GM10847 (cell line): ENCODE data around the gene MEIS2.

Source experiments
- POLR2A ChIP-seq: IDR thresholded peaks from 2 replicates; pipeline ENCODE4 v1.6.1; 2011; ENCODE audit not compliant: insufficient read length; ENCODE audit errors: extremely low read depth

MEIS2 gene

DNA sequence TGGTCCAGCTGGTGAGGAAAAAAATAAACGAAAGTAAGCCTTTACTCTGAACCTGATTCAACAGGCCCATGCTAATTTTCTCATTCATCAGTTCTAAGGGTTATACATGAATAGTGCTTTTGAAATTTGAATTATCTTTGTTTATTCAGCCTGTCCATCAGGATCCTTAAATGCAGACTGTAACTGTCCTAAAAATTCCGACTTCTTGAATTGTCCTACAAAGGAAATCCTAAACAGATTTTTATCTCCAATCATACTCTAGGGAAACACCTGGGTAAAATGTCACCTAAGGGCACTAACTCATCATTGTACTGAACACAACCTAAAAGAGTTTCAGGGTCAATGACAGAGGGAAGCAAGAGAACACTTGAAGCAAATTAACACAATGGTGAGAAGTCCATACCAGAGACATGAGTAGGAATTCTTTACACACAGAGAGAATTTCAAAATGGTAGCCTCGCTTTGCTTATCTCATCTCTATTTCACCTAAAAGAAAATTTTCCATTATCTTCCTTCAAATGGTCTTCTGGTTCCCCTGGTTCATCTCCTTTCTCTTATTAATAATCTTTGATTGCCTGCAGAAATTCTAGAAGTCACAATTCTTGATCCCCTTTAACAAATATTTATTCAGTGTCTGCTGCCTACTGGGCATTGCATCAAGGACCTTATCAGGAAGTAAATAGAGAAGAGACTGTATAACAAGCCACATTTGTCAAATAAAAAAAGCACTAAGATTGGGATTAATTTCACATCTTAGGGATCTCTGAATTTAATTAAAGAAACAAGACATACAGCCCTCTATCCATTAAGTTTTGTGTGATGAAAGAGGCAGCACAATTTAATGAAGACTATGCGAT is 182.7 kb downstream of the MEIS2 start:
- TF ChIP-seq POLR2A = no peak

DNA sequence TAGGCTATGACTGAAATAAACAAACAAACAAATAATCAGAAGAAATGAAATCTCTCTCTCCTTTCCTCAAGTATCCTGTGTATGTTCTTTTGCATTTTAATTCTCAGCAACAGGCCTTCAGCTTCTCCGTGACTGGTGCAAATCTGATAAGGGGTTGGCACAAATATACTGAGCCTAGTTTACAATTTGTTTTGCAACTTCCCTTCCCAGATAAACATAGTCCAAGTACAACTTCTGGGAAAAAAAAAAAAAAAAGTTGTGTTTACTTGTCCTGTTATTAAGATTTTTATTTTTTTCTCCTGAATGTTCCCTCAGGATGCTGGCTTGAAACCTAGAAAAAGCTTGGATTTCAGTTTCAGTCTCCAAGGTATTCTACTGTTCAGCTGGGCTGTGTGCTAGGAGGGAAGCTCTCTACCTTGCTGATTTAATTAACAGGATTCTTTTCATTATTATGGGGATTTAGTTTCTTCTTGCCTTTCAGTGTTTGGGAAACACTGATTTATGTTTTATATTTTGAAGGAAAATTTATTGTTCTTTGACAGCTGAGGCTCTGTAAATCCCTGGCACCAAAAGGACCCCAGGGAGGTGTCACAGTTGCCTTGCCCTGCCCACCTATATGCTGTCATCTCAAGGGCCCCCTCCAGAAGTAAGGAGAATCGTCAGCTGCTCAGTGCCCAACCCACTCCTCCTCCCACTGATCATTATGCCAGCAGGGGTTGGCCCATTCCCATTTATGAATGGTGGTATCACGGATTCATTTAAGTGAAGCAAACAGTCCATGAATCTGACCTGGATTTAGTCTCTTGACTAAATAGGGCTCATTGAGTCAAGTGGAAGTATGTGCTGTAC is 185.2 kb downstream of the MEIS2 start:
- TF ChIP-seq POLR2A = no peak

DNA sequence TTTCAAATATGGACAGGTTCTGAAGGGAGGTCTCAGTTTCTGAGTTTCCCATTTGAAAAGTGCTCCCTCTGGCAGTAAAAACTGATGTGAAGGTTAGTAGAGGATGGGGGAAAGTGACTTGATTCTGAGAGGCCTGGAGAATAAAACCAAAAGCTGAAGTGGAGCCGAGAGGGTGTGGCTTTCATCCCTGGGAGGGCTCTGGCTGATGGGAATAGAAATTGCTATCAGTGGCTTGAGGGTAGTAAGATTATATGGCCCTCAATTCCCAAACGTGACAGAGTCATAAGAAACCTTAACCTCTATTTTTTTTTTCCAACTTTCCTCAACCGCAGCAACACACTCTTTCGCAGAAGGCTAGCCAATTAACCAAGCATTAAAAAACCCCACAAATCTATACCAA is 185.9 kb downstream of the MEIS2 start:
- TF ChIP-seq POLR2A = no peak

DNA sequence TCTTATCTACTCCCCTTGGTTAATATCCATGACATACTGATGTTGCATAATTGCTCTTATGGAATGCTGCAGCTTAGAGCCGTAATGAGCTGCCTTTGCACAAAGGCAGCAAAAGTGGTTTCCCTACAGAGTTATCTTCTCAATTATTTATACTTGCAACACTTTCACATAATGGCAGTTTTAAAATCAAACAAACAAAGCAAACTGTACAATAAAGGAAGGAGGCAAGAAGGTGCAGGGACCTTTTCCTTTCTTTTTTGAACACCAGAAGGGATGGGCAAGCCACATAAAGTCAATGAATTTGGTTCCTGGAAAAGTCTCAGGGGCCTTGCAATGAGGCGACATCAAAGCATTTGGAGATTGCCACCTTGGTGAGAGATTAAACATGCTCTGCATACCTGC is 188.0 kb downstream of the MEIS2 start:
- TF ChIP-seq POLR2A = no peak

DNA sequence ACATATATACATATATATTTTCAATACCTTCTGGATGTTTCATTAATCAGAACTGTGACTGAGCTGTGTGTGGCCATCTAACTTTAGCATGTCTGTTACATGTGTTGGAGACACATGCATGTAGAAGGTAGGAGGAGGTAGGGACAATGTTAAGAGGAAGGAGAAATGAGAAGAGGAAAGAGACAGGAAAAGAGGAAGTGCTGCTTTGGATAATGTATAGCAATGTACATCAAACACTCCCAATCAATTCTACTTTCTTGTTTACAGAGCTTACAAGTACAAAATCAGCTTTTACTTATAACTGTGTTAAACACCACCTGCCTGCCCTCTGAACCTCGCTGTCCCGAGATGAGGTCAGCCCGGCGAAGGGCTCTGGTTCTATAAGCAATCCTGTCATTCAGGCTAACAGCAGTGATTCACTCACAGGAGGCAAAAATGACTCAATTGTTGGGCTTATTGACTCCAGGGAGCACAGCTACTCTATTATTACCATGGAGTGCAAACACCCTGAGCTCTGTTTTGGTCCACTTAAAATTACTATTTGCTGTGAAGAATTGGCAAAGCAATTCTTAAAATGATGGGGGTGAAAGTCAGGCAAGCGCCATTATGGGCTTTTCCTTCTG is 188.9 kb downstream of the MEIS2 start:
- no peak for TF ChIP-seq POLR2A

DNA sequence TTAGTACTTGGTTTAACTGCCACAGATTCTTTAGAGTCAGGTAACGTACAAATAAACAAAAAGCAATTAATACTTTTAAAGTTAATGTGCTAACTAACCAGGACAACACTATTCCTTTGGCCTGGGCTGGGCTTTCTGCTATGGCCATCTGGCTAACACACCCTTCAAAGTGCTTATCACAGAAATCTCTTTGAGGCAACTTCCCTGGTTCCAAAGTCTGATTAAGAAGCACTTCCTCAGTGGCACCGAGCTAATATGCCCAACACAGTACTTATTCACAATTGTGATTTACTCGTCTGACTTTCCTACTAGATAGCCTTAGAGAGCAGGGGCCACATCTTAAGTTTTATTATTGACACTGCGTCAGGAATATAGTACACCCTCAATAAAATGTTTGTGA is 191.4 kb downstream of the MEIS2 start:
- TF ChIP-seq POLR2A = no peak

DNA sequence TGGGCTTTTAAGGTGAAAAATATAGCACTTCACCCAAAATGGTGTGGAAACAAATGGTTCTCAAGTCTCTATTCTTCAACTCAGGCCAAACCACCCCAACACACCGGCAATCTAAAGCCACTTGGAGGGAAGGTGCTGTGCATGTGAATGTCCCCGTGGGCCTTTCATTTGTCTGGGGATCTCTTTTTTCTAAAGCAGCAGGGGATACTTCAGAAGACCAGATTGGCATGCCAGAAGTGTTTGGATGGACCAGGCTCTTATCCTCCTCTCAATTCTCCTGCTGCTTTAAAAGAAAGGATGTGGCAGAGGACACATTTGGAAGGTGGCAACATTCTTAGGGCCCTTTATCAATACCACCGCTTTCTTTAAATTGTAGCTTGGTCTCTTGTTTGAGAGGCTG is 193.1 kb downstream of the MEIS2 start:
- TF ChIP-seq POLR2A = no peak

DNA sequence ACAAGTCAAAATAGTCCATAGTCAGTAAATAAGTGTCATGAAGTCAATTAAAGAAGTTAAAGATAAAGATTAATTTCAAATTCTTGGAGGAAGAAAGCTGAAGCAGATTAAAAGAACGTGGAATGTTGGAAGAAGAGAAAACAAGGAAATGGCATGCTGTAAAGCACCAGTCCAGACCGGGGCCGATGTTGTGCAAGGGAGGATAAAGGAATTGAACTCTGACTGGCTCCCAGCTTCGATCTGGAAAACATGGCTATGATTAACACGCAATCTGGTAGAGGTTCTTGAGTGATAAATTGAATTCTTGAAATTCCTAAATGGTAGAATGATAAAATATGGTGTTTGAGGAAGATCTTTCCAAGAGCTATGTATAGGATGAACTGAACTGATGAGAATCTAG is 194.4 kb downstream of the MEIS2 start:
- TF ChIP-seq POLR2A = no peak

DNA sequence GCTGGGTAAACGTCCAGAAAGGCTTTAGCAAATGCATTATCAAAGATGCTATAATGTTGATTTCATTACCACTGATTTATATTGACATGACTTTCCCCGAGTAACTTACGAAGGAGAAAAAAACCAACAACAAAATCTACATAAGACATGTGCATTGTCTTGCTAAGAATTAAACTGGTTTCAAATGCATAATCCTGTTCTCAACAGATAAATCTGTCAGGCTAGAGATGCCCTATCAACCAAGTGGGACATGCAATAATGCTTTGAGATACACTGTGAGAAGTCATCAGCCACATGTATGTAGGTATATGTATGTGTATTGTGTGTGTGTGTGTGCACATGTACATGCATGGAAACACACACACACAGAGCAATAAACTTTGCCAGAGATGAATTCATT is 195.6 kb downstream of the MEIS2 start:
- no peak for TF ChIP-seq POLR2A

DNA sequence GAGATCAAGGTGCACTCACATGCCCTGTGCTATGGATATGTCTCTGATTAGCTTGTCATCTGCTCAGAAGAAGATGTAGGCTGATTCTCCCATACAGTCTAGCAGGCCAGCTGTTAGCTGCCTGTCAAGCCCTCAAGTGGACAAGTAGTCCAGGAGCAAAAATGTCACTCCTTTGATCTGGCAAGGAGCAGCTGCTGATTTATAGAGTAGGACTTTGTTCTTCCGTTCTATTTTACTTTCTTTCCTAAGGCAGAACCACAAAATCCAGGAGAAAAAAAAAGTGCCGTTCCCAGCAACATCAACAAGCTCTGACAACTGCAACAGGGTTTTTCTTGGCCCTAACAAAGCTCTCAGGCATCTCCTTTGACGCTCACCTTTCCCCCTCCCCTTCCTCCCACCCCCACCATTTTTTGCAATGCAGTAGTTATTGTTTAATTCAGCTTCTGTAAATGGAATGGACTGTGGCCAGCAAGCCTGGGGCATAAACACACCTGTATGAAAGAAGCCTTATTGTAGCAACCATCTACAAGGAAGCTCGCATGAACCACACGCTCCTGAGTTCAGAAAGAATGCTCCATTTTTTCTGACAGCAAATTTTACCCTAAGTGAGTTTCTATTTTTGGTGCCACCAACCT is 196.3 kb downstream of the MEIS2 start:
- no peak for TF ChIP-seq POLR2A

DNA sequence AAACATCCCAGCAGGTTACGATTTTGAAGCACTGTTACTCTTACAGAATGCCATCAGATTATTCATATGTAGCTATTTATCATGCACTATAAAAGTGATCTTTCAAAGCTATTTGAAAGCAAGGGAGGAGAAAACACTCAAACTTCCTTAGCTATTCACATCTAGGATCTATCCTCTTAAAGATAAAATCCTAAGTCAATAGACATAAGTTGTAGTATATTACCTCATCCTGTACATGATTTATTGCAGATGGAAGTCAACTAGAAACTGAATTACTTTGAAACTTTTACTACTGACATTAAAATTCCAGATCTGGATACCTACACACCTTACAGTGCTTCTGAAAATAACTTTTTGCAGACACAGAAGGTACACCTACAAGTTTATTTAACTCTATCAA is 197.2 kb downstream of the MEIS2 start:
- no peak for TF ChIP-seq POLR2A

DNA sequence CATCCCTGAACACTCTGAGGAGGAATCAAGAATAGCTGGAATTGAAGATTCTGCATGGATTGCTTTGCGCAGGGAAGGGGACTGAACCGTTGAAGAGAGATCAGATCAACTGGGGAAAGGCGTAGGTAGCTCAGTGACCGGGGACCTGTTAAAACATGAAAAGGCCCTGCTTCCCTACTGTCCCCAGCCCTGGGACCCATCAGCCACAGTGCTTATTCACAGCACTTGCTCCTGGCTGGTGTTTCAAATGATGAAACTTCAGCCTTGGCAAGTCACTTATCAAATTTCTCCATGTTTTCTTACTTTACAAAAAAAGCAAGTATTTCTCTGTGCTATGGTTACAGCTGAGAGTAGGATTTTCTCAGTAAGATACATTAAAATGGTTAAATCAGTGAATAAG is 199.3 kb downstream of the MEIS2 start:
- no peak for TF ChIP-seq POLR2A

DNA sequence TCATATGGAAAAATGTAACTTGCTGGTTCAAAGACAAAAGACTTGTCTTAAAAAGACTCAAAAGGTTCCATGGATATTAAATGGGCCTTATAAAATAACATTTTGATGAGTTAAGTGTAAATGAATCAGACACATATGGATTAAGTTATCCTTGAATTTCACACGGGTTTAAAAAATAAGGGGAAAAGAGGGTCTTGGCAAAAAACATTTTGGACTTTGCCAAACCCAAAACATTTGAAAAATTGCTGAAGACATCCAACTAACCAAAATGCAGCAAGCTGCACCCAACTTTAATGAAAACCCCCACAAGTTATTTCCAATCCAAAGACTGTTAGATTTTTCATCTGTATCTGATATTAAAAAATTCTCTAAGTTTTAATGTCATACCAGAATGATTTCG is 200.7 kb downstream of the MEIS2 start:
- no peak for TF ChIP-seq POLR2A

DNA sequence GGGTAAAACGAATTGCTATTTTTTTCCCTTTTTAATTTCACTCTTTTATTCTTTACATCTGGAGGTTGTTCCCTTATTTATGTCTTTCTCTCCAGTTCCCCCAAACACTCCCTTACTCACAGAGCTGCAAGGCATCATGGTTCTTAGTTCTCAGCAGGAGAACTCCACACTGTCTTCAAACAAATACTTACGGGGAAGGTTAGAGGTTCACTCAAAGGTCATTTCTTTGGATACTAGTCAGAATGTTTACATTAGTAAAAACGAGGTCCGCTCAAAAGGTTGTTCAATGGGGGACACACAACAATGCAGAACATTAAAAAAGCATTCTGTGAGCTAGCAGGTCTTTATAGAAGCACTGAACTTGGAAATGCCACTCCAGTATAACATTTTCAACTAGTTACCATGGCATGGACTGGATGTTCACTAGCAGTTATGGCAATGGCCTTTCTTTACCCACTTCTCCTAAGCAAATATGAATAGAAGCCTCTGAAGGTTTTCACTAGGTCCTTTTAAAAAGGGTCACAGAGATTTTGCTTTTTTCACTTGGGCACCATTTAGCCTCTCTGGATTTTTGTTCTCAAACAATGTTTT is 201.7 kb downstream of the MEIS2 start:
- TF ChIP-seq POLR2A = no peak

DNA sequence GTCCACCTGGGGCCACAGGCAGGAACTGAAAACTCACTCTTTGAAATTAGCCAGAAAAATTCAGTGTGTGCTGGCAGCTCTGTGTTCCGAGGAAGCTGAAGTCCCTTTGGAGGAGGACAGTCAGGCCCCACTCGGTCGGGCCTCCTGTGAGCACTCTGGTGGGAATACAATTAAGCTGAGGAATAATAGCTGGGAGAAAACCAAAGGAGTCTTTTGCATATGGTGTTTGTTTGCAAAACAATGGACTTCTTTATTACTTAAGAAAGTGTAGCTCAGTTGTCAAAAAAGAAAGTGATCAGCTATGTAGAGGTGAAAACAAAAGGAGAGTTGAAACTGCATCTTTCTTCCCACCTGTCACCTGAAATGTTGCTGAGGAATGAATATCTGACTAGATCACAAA is 202.5 kb downstream of the MEIS2 start:
- no peak for TF ChIP-seq POLR2A
